NCI-H510A (cell line): ENCODE measurements around the gene SH3BP5L.
A peak's percentile ranks its signal among the peaks of the same experiment; 100 is the strongest.

Experiments
- DNase-seq: peaks from one replicate; lab custom pipeline; 2025; lab: John Stamatoyannopoulos, UW

SH3BP5L gene

DNA sequence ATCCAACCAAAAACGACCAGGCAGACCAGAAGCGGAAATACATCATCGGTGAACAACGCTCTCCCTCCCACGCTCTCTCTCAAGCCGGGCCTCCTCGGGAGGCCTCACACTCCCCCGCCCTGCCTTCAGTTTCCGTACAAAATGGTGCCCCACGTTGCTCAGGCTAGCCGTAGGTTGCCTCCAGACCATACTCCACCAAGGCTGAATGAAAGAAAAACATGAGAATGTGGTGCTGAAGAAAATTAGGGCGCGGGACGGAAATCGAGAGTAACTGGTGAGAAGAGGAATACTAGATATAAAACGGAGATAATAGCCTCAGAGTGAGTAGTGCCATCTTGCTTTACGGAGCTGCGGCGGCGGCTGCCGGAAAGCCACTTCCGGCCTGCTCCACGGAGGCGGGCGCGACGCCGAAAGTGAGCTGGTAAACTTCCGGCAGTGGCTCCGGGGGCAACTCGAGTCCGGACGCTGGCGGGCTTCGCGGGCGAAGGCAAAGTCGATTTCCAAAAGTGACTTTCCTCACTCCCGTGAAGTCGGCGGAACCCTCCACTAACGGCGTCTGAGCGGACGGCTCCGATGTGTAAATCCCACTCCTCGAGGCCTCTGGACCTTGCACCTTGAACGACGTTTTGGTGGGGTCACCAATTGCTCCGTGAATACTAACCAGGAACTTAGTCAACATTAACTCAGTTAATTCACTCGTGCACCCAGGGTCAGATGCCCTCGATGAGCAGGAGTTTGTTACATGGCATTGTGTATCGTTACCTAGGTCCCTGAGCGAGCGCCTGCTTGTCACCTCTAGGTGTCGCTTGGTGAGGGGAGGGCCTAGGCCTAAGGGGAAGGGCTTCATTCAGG lies at the start of gene SH3BP5L:
Gene SH3BP5L (minus strand): TSS at position 7 of the 852 bp plus-strand sequence. CDS start 980 bp downstream, outside the sequence.
- DNase-seq: peak; percentile 72

DNA sequence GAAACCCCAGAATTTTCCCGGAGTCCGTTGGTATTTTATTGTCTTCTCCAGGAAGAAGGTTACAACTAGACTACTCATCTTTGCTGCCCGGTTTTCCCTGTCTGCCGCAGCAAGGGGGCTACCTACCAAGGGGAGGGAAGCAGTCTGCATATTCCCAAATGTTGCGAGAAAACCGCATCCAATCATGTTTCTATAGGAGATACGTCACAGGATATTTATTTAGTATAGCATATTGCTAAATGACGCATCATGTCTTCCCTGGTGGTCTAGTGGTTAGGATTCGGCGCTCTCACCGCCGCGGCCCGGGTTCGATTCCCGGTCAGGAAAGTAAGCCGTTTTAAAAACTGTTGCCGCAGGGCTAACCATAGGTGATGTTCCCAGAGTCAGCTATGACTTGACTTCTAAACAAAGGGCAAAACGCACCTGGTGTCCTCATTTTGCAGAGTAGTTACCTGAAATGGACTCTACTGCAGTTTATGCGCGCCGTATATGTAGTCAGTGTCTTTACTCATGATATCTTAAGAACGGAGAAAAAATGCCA lies 48.3 kb upstream of the SH3BP5L start:
- DNase-seq: peak; percentile 43

DNA sequence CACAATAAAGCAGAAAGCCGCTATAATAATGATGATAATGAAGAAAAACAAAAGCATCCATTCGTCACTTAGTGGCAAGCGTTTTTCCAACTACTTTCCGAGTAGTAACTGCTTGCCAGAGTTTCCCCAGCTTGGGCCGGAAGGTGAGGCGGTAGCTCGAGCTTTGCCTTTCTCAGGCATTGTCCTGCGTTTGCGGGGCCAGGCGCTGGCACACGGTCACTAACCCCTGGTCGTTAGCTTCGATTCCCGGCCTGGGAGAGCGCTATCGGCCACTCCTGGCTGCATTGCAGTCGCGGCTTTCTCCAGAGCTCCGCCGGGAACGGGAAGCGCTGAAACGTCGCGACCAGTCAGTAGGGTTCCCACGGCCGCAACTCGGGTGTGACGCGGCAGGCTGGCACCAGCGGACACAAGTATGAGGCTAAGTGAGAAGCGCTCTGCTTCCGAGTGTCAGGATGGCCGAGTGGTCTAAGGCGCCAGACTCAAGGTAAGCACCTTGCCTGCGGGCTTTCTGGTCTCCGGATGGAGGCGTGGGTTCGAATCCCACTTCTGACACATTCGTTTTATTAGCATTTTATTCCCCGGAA lies 47.8 kb upstream of the SH3BP5L start:
- DNase-seq: peak; percentile 66

DNA sequence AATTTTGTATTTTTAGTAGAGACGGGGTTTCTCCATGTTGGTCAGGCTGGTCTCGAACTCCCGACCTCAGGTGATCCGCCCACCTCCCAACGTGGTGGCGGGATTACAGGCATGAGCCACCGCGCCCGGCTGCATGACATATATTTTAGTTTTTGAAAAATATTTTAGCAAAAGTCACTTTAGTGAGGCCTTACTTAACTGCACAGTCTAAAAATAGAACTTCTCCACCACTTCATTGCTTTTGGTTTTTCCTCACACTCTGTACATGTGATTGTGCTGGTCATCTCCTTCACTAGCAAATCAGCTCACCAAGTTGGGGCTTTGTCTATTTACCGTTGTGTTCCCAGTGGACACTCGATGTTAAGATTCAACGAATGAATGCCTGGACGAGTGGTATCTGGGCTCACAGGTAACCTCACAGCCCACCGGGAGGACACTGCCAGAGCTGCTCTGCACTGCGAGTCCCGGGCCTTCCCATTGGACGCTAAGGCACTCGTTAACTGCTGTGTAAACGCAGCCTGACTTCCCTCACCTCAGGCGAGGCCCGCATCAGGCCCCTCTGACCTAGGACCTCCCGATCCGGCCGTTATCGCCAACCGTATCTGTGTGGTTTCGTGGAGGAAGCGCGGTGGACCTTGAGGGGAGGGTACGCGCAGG lies 47.2 kb upstream of the SH3BP5L start:
- peak; percentile 62 for DNase-seq

DNA sequence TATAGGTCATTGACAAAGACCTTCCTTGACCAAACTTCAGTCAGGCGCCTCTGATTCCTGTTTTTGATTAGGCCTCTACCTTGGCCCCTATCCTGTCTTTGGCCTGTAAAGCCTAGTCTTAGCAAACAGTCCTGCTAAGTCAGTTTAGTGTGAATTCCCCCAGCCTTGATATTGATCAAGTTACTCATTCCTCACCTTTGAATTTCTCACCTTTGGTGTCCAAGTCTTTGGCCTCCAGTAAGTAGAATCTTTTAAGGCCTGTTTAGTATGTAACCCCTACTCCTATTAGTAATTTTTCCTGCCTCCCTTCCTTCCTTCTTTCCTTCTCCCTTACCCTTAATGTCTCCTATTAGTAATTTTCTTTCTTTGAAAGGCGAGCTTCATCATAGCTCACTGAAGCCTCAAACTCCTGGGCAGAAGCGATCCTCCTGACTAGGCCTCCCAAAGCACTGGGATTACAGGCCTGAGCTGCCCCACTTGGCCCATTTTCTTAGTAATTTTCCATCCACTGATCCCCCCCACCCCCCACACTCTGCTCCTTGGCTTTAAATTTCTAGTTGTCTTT lies 46.2 kb upstream of the SH3BP5L start:
- no peak for DNase-seq

DNA sequence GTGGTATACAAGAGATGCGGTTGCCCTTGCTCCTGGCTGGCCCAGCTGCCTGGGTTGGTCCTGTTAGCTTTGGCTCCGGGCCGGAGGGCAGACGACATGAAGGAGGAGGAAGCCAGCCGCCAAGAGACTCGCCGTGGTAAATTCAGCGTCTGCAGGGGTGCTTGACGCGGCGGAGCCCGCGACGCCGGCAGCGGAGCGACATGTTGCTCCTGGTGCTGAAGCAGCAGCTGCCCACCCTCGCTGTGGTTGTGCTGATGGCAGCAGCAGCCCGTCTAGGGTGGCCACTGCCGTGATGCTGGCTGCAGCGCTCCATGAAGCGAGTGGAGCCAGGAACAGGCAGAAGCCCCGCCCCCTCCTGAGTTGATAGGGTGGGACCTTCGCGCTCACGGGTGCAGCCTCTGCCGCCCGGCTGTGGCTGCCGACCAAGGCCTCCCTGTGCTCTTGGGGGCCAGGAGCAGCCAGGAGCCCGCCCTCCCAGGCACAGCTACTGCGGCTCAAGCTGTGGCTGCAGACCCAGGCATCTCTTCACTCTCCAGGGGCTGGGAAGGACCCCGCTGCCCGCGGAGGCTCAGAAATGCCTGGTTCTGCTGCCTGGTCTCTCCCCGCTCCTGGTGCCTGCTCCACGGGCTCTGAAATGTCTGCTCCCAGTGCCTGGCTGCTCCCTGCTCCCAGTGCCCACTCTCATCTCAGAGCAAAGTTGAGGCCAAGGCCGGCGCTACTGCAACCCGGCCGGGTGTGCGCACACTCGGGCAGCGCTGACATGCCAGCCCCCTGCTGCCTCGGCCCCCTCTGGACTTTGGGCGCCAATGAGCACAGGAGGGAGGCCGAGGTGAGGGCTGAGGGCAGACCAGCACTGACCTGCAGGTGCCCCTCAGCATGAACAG lies 37.5 kb upstream of the SH3BP5L start:
- peak; percentile 58 for DNase-seq

DNA sequence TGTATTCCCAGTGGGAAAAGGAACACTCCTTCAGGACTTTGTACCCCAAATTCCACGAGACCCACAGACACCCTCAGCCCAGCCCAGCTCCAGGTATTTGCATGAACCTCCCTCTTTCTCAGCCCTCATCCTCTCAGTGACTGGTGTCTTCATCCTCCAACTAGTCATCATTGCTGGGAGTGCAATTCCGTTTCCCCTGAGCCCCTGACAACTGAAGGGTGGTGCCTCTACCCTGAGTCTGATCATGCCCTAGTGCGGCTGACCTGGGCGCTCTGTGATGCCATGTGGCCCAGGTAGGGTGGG lies 36.9 kb upstream of the SH3BP5L start:
- no peak for DNase-seq

DNA sequence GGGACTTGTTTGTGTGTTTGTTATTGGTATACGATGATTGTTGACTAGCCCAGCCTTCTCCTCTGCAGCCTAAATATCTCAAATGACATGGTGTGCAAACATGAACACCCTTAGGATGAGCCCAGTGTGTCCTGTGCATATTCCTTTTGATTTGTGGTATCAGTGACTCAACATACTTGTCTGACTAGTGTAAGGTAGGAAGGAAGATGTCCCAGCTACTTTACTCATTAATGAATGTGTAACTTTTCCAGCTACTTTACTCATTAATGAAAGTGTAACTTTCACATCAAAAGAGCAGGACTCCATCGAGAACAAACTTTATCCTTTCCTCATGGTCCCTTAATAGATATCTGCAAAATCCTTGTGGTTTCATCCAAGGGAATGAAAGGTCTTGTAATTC lies 35.9 kb upstream of the SH3BP5L start:
- DNase-seq: no peak

DNA sequence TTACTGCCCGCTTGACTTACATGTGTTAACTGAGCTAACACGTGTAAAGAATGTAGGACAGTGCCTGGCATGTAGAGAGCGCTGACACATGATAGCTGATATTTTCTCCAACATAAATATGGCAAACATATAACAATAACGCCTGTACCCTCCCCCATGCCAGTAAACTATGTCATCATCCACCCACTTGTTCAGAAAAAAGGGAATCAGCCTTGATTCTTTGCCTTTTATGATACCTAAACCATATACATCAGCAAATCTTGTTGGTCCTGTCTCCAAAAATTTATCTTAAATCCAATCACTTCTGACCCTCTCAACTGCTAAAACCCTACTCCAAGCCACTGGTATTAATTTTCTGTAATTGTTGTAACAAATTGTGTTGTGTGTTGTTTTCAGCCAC lies 34.3 kb upstream of the SH3BP5L start:
- no peak for DNase-seq

DNA sequence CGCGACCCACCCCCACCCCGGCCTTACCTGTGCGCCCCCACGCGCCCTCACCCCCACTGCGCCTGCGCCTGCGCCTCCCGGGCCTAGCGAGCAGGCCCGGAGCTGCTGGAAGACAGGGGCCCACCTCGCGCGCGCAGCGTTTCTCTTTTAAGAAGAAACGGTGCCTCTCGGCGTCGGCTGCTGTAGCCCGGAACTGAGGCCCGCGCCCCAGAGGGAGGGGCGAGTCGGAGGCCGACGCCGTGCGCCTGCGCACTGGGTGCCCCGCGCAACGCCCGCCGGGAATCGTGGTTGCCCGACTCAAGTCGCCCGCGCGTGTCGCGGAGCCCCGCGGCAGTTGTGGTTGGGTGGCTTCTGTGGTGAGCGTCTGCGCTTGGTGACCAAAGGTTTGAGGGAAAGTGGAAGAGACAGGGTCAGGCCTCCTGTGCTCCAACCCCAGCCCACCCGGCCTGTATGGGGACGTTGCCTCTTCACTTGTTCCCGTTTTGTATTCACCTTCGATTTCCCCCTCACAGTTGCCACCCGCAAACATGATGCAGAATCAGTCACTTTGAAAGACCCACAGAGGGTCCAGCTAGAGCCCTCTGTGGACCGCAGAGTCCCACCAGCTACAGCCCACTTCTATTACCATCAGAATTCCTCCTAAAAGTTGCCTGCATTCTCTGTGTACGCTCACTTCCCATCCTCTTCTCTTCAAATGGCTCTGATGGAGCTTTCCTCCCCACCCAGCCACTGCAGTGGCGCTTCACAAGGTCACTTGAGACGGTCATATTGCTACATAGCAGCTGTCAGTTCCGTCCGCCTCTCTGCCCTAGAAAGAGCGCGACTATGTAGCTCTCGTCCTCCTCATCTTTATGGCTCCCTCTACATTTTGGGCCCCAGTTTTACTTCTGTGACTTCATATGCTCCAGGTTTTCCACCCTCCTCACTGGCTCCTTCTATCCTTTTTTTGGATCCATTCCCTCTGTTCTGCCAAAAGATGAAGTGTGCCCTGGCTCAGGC lies 33.5 kb upstream of the SH3BP5L start, which contains the start of gene ZNF692:
Gene ZNF692 (minus strand): TSS at position 195 of the 999 bp plus-strand sequence. CDS start 776 bp downstream, outside the sequence.
- DNase-seq: peak; percentile 73

DNA sequence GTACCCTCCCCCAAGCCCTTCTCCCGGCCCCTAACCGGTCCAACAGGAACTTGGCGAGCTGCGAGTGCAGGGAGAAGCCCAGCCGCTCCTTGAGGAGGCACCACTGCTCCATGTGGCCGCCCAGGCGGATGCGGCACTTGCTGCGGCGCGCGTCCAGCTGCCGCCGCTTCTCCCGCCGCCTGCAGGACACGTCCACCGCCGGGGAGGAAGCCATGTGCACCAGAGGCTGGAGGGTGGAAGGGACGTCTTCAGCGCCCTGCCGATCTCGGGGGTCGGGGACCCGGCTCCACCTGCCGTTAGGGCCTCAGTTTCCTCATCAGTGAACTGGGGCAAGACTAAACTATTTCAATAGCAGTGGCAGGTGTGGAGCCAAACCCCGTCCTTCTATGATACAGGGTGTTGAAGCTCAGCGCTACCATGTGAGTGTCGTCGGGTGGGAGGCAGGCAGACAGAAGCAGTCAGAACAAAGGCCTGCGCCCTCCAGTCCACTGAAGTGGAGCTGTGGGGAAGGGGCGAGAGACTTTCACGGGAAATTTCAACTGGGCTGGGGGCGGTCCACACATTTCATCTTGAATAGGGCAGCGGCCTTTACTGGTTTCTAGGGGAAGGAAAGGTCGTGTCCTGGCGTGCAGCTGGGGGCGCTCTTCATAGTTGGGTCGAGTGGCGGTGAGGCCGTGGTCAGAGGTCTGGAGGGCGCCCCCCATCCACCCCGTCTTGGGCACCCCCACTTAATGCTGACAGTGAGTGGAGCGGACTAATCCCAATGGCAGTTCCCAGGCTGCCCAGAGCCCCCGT lies 32.6 kb upstream of the SH3BP5L start:
- peak; percentile 43 for DNase-seq

DNA sequence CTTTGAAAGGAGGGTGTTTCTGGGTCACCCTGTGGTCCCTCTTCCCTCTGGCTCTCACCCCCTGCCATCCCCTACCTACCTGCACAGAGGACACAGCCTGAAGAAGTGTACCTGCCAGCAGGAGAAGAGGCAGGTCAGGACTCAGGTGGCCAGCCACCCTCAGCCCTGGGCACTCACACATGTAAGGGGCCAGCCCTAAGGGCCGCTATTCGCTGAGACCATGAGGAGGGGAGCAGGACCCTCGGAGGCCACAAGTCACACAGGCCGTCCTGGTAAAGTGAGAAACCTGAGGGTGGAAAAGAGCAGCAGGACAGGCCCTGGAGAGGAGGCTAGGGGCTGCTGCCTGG lies 32.0 kb upstream of the SH3BP5L start:
- DNase-seq: no peak

DNA sequence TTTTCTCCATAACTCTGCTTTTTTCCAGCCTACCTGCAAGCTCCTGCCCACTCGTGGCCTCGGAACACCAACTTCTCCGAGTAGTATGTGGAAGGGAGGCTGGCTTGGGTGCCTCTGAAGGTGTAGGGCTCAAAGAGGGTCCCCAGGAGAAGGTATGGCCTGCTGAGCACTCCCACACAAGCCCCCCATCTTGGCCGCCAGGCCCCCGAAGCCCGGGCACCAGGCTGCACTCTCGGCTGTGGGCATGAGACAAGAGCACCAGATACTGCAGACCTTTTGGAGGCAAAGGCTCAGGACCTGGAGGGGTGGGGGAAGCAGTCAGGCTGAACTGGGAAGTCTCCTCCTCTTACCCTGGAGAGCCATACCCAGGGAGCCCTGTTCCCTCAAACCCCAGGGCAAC lies 31.5 kb upstream of the SH3BP5L start:
- DNase-seq: no peak

DNA sequence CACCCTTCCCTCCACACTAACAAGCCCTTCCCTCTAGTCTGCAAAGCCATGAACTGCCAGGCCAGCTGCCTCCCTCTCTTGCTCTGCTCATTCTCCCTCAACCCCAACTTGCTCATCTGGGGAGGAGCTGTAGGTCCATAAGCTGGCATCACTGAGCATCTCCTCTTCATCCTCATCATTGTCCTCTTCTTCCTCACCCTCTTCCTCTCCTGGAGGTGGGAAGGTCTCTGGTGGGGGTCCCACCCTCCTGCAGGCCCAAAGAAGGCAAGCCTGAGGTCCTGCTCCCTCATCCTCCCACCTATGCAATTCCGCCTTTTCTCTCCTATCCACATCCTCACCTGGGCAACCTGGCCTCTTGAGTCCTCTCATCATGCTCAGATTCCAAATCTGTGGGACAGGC lies 30.5 kb upstream of the SH3BP5L start:
- no peak for DNase-seq

DNA sequence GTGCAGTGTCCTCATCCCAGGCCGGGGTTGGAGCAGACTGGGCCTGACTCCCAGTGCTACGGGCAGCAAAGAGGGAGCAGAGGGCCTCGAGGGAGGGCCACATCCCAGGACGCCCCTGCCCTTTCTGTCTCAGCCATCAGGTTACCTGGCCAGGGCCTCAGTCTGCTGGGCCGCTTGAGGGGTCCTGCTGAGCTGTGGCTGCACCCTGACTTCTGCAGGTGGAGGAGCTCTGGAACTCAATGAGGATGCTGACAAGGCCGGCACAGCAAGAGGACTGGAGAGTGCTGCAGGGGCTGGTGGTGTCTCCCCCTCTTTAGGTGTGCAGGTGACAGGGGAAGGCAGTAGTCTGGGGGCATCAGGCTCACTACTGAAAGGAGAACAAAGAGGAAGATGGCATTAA lies 29.9 kb upstream of the SH3BP5L start:
- DNase-seq: no peak

DNA sequence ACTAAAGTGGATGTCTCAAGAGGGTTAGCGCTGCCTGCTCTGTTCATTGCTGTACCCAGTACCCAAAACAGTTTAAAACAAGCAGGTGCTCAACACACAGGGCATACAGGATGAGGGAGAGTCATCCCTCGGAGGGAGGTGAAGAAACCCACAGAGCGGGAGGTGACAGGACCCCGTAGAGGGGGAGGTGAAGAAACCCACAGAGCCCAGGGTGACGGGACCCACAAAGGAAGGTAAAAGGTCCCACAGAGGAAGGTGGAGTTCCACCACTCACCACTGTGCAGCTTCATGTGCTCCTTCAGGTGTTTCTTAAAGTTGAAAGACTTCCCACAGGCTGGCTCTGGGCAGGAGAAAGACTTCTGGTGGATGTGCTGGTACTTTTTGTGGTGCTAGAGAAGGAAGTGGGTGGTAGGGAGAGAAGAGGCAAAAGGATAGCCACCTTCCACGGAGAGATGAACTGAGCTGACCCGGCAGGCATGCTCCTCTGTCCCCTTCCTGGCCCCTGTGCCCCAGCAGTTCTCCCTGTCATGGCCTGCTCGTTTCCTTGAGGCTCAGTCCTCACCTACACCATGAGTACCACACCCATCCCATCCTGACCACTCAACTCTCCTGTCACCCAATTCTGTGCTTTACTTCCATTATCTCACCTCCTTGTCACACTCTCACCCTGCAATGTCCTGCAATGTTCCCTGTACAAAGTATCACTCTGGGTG lies 28.1 kb upstream of the SH3BP5L start:
- DNase-seq: no peak

DNA sequence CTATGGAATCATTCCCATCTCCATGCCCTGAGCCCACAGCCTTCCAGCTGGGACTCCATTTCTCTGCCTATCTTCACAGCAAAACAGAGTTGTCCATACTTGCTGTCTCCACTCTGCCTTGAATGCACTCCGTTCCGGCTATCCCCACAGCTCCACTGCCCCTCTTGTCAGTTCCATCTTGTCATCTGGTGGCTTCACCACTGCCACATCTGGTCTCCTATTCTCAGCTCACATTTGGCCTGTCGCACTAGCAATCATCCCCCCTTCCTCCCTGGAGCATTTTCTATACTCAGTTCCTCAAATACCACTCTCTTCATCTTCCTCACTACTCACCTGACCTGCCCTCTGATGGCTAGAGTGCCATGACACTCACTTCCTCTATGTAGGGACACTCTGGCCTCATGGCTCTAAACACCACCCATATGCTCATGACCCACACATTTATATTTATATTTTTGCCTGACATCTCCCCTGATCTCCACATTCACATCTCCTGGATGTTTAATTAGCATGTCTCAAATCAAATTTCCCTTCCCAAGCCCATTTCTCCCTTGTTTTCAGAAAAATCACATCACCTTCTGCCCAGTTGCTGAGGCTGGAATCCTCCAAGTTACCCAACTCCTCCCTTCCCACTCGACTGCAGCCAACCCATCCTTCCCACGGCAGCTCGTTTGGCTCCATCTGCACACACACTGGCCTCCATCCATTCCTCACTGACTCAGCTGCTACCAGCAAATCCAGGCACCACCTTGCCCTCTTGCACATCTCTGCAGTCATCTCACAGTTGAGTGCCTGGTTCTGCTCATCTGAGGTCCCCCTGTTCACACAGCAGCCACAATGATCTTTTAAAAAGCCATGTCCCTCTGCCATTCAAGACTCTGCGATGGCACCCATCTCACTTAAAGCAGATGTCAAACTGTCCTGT lies 27.0 kb upstream of the SH3BP5L start:
- no peak for DNase-seq

DNA sequence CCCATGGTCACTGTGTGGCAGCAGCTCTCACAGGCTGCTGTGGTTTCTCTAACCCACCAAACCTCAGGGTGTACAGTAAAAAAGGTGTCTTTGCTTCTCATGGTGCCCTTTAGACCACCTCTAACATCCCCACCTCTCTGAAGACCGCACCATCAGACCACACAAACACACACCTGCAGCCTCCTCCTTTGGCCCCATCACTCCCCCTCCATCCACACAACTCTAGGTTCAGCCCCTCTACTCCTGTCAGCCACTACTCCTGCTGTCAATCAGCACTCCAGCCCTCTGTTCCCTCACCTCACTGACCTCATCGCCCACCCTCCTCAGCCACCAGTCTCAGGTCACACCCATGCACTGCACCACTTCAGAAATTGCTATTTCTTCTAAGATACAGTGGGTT lies 25.7 kb upstream of the SH3BP5L start:
- no peak for DNase-seq
